NCI-H128 (cell line): Measurements from ENCODE around the gene B3GNT3.

Experiments
- DNase-seq: peaks from one replicate; lab custom pipeline; 2025; ENCODE audit not compliant: unreplicated experiment; lab: John Stamatoyannopoulos, UW

Gene B3GNT3

DNA sequence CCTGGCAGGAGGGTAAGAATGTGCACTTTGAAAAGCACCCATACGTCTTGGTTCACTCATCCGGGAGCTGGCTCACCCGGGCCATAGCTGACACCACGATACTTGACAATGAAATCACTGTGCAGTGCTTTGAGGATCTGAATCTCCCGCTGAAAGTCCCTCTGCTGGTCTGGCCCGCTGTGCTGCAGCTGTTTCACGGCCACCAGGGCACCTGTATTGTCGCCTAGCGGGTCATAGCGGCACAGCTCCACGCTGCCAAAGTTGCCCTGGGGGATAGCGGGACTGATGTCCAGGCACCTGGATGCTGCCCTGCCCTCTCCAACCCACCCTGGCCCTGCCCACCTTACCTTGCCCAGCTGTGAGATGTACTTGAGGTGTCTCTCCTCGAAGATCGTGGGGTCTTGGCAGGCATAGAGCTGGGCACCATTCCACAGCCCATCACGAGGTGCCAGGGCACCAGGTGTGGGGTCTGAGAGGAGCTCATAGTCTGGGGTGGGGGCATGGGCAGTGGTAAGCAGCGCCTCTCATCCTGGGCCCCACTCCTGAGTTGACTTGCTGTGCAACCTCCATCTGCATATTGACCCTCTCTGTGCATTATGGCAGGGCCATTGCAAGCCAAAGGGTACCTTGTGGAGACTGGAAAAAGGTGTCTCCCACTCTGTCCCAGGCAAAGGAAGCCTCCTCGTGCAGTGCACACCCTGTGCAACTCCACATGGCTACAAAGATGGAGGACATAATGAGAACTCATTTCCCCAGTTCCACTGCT is 37.7 kb downstream of the B3GNT3 start:
- DNase-seq, result no peak

- no peak for DNase-seq
Observed at GRCh38 chr19:17834350-17835181, 39.6 kb downstream of the B3GNT3 start.

DNA sequence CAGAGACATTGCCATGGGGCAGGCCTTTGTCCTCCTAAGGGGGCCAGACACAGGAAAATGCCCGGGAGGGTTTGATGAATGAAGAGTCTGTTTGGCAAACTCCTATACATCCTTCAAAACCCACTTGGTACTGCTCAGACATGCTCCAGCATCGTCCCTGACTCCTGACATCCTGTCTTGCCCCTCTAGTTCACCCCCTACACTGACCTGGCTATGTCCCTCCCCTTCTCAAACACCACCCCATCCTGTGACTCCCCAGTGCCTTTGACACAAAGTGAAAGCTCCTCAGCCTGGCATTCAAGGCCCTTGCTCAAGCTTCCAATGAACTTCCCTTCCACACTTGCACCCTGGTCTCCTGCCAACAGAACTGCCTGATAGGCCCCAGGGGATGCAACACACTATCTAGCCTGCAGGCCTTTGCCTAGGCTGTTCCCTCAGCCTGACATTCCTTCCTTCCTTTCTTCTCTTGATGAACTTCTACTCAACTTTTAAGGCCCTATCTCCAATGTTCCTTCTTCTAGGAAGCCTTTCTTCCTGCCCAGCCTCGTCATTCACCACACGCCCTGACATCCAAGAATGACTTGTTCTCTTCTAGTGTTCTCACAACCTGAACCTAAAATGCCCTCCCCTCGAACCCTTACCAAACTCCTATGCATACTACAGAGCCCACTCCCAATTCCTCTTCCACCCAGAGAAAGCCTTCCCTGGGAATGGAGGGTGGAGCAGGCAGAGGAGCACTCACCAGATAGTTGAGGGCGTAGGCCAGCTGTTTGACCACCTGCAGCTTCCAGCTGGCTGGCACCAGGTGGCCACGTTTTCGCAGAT is 40.5 kb downstream of the B3GNT3 start:
- DNase-seq, result no peak

- DNase-seq, result no peak
Observed at GRCh38 chr19:17836530-17836929, 41.6 kb downstream of the B3GNT3 start.

- DNase-seq, result no peak
Observed at GRCh38 chr19:17837972-17838371, 43.0 kb downstream of the B3GNT3 start.

- DNase-seq, result no peak
Observed at GRCh38 chr19:17840019-17840418, 45.1 kb downstream of the B3GNT3 start.

GRCh38 chr19:17841371-17841809 is 46.5 kb downstream of the B3GNT3 start:
- DNase-seq, result no peak

DNA sequence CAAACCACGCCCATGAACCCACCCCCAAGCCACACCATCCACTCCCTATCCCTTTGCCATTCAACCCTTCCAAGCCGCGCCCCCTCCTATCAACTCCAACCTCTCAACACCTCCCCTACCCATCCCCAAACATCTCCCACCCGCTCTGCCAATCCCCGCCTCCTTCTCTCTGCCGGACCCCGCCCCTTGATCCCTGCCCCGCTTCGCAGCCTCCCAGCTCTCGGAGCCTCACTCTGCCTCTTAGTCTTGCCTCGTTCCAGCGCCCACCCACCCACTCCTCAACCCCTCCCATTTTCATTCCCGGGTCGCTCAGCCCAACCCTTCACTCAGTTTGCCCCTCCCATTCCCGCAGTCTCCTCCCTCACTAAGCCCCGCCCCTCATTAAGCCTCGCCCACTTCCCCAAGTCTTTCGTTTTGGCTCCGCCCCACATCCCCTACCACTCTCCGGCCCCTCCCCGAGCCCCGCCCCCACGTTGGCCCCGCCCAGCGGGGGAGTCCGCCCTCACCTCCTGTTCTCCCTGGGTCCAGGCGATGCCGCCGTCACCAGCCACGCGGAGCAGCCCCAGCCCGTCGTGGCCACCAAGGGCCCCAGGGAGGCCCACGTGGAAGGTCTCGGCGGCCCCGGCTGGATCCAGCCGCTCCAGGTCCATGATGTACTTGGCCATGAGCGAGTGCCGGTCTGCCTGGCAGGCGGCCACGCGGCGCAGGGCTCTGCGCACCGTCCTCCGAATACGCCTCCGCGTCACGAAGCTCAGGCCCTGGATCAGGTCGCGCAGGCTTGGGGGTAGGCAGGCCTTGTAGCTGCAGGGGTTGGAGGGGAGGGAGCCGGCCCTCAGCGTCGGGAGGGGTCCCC is 47.1 kb downstream of the B3GNT3 start:
- DNase-seq, result no peak

- no peak for DNase-seq
Observed at GRCh38 chr19:17842663-17843291, 47.8 kb downstream of the B3GNT3 start.

DNA sequence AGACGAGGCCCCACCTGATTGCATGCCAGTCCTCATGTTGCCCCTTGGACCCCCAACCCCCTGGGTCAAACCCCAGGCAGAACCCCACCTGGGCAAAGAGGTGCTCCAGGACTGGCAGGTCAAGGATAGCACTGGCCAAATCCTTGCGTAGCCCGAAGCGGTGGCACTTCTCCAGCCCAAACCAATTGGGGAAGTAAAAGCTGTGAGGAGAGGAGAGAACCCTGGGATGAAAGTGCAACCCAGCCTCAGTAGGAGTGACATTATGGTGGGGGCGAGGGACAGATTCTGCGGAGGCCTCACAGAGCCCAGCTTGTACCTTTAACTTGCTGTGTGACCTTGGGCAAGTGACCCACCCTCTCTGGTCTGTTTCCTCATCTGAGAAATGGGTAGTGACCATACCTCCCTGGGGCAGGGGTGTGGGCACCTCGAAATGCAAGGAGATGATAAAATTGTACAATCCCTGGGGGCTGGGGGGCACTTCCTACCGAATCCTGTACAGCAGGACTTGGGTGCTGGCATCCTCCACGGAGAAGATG is 48.4 kb downstream of the B3GNT3 start:
- DNase-seq, result no peak

GRCh38 chr19:17843908-17844490 is 49.1 kb downstream of the B3GNT3 start:
- DNase-seq, result no peak

- DNase-seq, result no peak
Observed at GRCh38 chr19:17846146-17846545, 51.2 kb downstream of the B3GNT3 start.

DNA sequence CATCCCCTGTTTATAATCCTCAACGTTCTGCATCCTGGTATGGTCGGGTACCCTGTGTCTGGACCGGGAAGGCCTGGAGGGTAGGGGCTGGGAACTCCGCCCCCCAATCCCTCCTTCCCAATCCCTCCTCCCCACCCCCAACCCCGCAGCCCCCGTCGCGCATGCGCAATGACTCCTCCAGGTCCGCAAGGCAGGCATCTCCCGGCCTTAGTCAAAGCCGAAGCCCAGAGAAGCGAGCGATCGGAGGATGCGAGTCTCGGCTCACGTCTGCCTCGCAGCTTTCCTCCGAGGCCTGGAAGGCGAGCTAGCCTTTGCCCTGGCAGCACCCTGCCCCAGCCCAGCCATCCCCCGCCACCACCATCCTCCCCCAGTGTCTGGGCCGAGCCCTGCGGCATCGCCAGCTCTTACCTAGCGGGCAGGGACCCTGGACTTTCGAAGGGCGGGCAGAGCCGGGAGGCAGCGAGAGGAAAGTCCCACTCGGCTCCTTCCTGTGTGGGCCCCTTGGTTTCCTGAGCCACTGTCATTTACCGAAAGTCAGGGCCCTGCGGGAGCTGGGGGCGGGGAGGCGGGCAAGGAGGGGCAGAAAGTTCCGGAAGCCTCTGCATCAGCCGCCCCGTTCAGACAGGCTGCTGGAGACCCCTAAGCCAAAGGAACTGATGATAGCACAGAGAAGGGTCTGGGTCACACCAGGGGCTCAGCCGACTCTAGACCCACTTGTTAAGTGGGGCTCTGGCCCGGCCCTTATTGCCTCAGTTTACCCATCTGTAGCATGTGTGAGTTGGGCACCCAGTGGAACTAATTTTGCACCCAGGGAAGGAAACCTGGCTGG is 52.8 kb downstream of the B3GNT3 start, which contains the start of gene JAK3:
Gene JAK3, minus strand, starts transcription at position 445 of the 829 bp plus-strand sequence. CDS start 3,565 bp downstream, outside the sequence.
- peak; percentile 20 for DNase-seq

GRCh38 chr19:17848595-17849292 is 53.8 kb downstream of the B3GNT3 start:
- no peak for DNase-seq

- DNase-seq, result no peak
Observed at GRCh38 chr19:17854061-17854460, 59.1 kb downstream of the B3GNT3 start.

- DNase-seq, result peak; percentile 39
Observed at GRCh38 chr19:17855280-17856152, 60.6 kb downstream of the B3GNT3 start.
